A549 (cell line): ENCODE measurements around the gene POPDC3.

Source experiments
- JUN ChIP-seq, 2 experiments: fragments of >200 bp; sonication (Bioruptor Twin); formaldehyde crosslinking; IDR thresholded peaks; 2 replicates in 1 of 2; 3 replicates in 1 of 2; pipeline ENCODE4 v1.6.1; 2016 to 2017
- MYC ChIP-seq: IDR thresholded peaks from 2 replicates; pipeline ENCODE4 v1.6.1; 2012; ENCODE audit warnings: mild to moderate bottlenecking, inconsistent platforms, low read length, improper control_type of control experiment, borderline replicate concordance
- PHF8 ChIP-seq: fragments of 200-600 bp; sonication (generic); IDR thresholded peaks from 2 replicates; pipeline ENCODE4 v1.6.1; 2016; ENCODE audit warnings: low read depth, mild to moderate bottlenecking, antibody characterized with exemption, moderate library complexity, borderline replicate concordance
- RFX5 ChIP-seq: fragments of 450-650 bp; IDR thresholded peaks from 2 replicates; pipeline ENCODE4 v1.7.1; 2014; ENCODE audit warnings: antibody characterized with exemption, mild to moderate bottlenecking, moderate library complexity
- SMC3 ChIP-seq: fragments of >200 bp; sonication (Bioruptor Twin); formaldehyde crosslinking; IDR thresholded peaks from 3 replicates; pipeline ENCODE4 v1.6.1; 2018; ENCODE audit warnings: inconsistent platforms
- TP53 ChIP-seq: fragments of 250-450 bp; sonication (Bioruptor Pico); IDR thresholded peaks from 2 replicates; pipeline ENCODE4 v1.5.0; 2021; ENCODE audit warnings: mild to moderate bottlenecking, moderate library complexity
- TF ChIP-seq, protein P1 (sequence below): fragments of >200 bp; sonication (Bioruptor Twin); formaldehyde crosslinking; IDR thresholded peaks from 3 replicates; pipeline ENCODE4 v1.5.1; 2016

DNA sequence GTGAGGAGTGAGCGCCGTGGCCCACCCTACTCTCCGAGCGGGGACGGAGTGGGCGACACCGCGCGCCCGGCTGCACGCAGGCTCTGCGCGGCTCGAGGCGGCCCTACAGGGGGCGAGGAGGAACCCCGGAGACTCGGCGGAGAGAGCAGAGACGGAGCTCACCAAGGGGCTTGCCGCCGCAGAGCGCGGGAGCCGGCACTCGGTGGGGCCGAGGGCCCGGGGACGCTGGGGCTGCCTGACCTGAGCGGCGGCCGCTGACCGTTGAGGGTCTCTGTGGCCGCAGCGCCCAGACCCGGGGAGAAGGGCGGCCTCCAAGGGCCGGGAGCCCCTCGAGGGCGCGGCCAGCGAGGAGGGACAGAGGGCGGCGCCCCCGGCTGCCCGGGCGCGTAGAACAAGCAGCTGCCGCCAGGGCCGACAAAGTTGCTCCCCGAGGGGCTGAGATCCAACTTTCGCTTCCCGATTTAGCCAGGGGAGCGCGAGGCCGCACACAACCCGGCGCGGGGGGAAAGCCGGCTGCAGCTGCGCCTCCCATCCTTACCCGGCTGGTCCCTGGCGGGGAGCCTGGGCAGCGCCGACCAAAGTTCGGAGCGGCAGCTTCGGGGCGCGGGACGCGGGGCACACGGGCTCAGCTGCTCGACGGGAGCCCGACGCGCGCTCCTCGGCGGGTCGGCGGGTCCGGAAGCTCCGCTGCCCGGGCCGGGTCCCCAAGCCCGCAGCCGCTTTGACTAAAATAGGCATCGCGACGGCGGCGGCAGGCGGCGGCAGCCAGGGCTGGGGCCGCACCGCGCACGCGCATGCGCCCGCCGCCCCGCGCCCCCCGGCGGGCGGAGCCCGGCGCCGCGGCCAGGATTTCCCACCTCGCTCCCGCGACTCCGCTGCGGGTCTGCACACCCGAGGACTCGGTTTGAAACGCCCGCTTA, 43.1 kb downstream of the POPDC3 start:
- TF ChIP-seq, protein P1, sequence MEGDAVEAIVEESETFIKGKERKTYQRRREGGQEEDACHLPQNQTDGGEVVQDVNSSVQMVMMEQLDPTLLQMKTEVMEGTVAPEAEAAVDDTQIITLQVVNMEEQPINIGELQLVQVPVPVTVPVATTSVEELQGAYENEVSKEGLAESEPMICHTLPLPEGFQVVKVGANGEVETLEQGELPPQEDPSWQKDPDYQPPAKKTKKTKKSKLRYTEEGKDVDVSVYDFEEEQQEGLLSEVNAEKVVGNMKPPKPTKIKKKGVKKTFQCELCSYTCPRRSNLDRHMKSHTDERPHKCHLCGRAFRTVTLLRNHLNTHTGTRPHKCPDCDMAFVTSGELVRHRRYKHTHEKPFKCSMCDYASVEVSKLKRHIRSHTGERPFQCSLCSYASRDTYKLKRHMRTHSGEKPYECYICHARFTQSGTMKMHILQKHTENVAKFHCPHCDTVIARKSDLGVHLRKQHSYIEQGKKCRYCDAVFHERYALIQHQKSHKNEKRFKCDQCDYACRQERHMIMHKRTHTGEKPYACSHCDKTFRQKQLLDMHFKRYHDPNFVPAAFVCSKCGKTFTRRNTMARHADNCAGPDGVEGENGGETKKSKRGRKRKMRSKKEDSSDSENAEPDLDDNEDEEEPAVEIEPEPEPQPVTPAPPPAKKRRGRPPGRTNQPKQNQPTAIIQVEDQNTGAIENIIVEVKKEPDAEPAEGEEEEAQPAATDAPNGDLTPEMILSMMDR, result no peak
- TF ChIP-seq SMC3 (no peak), RFX5 (no peak), MYC (no peak), TP53 (CRISPR knock-in tag) (no peak), PHF8 (peak; percentile 21; the same call in 1 of the 2 replicates), JUN (IDR thresholded peaks at IDR 0.05) (0 out of 5 replicates have a peak, but pooled peaks of 1 of the 2 experiments have one; percentile 40)
